Activated T-cell treated with anti-CD3 and anti-CD28 coated beads, Interleukin-2, amount 50 U/mL, for 48 hours (primary cell): ENCODE data around the gene ZNF814.
"Not testable (repeated sequence)": the region's sequence is repeated elsewhere in the genome, so short reads cannot be mapped to it uniquely, and the experiment has no call there.

Source experiments
- DNase-seq, 2 experiments: peaks; one replicate each; pipeline ENCODE4 v3.0.0-alpha.2; 2020

Gene ZNF814

DNA sequence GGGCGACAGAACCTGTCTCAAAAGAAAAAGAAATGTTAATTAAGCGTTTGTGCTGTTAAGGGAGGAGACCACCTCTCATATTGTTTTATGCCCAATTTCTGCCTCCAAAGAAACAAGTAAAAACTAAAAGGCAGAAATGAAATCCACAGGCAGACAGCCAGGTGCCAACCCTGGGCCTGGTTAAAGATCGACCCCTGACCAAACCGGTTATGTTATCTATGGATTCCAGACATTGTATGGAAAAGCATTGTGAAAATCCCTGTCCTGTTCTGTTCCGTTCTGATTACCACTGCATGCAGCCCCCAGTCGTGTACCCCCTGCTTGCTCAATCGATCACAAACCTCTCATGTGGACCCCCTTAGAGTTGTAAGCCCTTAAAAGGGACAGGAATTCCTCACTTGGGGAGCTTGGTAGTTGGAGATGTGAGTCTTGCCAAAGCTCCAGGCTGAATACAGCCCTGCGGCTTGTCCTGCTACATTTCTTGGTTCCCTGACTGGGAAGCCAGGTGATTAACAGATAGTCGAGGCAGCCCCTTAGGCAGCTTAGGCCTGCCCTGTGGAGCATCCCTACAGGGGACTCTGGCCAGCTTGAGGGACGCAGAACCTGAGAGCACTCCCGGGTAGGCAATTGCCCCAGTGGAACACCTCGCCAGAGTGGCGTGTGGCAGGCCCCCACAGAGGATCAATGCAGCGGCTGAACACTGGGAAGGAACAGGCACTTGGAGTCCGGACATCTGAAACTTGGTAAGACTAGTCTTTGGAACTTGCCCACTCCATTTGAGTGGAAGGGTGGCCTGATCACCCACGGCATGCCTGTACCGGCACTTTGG, 73.4 kb downstream of the ZNF814 start:
- no peak for DNase-seq

DNA sequence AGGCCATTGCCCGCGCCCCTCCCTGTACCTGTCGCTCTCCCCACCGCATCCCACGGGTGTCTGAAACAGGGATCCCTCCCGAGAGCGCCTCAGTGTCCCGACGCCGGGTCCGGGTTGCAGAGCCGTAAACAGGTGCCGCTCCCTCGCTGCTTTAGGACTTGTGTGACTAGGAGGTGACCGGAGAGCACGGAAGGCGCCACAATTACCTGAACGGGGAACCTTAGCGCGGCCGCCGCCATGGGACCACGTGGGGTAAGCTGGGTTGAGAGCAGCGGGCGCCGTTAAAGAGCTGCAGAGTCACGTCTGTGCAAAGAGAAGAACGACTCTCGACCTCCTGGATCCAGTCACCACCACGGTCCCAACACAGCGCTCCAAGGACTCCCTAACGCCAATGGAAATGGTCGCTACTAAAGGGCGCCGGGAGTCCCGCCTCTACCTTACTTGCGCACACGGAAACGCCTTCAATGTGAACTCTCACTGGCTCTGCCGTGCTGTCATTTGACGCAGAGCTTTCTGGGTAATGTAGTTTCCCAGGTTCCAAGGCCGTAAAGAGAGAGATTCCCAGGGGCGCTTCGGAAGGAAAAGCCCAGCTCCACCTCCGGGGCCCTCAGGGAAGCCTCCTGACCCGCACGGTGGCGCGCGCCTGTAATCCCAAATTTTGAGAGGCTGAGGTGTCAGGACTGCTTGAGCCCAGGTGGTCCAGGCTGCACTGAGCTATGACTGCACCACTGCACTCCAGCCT, 74.2 kb downstream of the ZNF814 start, which contains the start of gene ZNF552:
ZNF552 (minus strand) TSS at position 409 of the 742 bp plus-strand sequence; CDS start at position 239, 170 bp downstream.
- DNase-seq = peak; percentile 78 to 79

DNA sequence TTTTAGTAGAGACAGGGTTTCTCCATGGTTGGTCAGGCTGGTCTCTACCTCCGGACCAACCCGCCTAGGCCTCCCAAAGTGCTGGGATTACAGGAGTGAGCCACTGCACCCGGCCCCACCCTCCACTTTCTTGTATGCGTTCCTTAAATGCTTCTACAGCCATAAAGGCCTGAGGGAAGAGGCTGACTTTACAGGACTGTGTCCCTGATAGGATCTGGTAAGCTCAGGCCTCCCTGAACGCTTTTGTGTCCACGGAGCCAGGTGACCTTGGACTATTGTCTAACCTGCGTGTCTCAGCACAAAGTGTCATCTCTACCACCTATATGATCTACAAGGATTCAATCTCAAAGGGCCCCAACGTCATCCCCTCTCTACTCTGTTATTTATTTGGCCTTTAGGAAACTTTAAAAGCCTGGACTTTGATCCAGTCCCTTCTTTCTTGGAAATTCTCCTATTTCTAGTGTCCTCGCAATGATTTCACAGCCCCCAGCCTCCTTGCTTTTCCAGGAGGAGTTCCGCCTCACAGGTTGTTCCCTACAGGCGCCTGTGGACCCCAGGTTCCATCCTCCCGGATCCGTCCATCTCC, 74.8 kb downstream of the ZNF814 start:
- DNase-seq = peak in 1 of 2 experiments; percentile 29

DNA sequence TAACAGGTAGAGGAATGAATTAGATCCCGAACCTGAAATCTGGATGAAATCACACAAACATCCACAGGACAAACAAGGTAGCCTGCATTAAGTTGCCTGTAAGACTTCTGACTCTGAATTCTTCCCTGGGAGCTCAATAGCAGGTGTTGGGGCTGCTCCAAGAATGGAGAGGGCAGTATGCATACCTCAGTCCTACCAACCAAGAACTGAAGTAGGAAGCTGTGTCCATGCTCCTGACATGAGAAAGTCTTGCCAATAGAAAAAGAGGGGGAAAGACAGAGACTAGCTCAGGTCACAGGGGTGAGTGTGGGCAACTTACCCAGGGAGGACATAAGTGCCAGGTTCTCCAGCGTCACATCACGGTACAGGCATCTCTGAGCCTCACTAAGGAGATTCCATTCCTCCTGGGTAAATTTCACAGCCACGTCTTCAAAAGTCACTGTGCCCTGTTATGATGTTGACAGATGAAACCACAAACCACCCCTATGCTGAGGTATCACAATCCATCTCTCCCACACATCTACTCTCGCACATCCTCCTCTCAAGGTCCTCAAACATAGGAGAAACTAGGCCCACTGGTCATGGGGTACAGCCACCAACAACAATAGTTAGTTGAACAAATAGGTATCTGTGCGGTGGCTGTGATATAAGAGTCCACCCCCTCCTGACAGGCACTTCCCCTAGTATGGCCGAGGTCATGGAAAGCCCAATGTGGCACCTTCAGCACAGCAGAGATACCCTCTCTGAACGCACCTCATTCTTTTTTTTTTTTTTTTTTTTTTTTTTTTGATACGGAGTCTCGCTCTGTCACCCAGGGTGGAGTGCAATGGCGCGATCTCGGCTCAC, 75.6 kb downstream of the ZNF814 start:
- peak in 1 of 2 experiments; percentile 35 for DNase-seq

DNA sequence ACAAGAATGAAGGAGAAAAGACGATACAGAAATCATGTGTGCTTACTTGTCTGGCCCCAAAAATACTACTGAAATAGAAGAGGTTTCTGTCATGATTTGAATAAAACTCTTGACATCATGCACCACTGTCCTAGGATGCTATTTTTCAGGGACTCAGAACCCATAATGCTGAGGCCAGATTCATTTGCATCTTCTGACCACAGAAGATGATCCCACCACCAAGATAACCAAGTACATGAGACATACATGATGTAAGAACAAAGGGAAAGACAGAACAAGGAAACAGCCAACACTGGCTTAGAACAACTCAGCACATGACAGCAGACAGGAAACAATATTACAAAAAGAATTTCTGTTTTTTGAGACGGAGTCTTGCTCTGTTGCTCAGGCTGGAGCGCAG, 76.6 kb downstream of the ZNF814 start:
- no peak for DNase-seq

DNA sequence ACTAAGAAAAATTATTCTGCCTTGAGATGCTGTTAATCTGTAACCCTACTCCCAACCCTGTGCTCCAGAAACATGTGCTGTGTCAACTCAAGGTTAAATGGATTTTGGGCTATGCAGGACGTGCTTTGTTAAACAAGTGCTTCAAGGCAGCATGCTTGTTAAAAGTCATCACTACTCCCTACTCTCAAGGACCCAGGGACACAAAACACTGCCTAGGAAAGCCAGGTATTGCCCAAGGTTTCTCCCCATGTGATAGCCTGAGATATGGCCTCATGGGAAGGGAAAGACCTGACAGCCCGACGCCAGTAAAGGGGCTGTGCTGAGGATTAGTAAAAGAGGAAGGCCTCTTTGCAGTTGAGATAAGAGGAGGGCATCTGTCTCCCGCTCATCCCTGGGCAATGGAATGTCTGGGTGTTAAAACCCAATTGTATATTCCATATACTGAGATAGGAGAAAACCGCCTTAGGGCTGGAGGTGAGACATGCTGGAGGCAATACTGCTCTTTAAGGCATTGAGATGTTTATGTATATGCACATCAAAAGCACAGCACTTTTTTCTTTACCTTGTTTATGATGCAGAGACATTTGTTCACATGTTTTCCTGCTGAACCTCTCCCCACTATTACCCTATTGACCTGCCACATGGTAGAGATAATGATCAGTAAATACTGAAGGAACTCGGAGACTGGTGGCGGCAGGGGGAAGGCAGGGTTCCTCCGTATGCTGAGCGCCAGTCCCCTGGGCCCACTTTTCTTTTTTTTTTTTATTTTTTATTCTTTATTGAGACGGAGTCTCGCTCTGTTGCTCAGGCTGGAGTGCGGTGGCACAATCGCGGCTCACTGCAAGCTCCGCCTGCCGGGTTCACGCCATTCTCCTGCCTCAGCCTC, 78.2 kb downstream of the ZNF814 start:
- DNase-seq = not testable (repeated sequence)

DNA sequence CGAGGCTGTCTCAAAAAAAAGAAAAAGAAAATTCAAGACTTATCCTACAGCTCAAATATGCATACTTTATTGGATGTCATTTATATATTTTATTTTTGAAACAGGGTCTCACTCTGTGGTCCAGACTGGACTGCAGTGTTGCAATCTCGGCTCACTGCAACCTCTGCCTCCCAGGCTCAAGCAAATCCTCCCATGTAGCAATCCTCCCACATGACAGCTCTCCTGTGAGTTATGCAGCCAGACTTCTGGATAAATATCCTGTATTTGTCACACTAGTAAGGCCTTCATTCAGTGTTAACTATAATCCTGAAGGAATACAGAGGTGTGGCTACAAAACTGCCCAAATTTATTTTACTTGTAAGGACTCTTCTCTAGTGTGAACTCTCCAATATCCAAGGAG, 81.3 kb downstream of the ZNF814 start:
- DNase-seq = no peak

DNA sequence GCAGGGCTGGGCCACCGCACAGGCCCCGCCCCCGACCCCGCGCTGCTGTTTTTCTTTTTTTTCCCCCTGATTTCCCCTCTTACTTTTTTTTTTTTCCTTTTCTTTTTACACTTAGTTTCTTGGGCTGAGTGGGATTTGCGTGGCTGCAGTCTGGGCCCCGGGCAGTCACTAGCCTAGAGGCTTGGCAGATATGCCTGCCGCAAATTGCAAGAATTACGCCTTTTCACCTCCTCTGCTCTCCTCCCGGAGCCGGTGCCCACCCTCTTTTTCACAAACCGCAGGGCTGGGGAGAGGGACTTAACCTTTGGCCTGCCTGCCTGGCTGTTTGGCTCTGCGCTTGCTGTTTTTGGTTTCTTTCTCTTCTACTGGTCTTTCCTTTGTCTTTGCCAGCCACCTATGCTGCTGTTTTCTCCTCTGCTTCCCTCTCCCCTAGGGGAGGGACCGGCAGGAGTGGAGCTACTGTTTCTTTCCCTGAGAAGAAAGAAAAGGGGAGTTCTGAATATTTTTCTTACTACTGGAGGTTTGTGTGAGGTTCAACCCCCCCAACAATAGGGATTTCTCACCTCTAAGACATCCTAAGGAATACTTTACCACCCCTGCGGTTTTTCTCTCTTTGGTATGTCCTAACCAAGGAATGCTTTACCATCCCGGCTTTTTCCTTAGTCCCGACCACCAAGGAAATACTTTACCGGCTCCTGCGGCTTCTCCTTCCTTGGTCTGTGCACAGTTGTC, 85.1 kb downstream of the ZNF814 start:
- DNase-seq = no peak

DNA sequence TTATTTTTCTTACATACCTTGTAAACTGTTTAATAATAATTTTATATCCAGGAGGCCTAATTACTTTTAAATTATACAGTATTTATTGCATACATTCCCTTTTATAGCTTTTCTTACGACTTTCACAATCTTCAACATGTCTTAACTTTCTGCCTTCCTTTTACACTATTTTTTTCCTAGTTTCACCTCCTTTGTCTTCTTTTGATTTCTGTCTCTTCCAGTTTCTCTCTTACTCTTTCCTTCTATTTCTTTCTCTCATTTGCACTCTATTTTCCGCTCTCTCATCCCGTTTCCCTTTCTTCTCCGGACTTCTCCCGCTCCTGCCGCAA, 85.6 kb downstream of the ZNF814 start:
- DNase-seq = no peak

DNA sequence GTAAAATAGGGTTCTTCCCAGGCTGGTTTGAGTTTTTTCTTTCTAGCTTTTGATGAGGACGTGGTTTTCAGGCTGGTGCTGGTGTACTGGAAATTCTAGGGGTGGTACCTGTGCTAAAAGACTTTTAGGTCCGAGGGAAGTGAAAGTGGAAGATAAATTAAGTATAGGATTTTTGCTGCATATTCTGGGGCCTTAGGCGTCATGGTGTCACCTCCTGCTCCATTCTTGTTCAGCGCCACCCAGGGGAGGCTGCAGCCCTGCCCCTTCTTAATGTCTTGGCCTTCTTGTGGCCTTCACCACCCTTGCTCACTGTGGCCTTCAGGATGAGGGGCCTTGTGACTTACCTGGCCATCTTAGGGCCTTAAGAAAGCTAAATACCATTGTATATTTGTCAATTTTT, 86.6 kb downstream of the ZNF814 start:
- DNase-seq = no peak

DNA sequence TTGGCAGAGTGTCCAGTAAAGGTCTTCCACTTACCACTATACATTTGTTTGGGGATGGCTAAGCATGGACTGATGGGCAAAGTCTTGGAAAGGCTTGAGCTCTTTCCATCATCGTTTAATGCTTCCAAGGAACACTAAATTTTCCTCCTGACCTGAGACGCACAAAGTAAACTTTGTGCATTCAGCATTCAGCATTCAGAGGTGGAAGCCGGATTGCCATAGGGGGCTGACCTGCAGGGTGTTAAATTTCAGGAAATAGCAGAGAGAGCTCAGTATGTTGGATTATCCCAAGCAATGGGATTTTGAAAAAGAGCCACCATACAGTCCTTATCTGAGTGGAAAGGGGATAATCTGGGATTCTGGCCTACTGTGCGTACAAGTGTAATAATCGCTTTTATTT, 88.1 kb downstream of the ZNF814 start:
- no peak for DNase-seq
